Measurements from ENCODE around the gene SIX4. TPM values are rescaled to one million over a fixed set of nuclear protein-coding genes. Genes with fewer than 3 reads are reported as not detected.

The SIX4 gene
- total RNA-seq, result 0.31 TPM

GRCh38 chr14:60723907-60724618 is at the start of gene SIX4:
SIX4 (minus strand) TSS chr14:60724351; CDS start chr14:60724074, 277 bp downstream.

GRCh38 chr14:60734465-60735242 is 10.5 kb upstream of the SIX4 start, which contains the start of gene MNAT1:
MNAT1 (plus strand) TSS chr14:60734761; CDS start chr14:60734863, 102 bp downstream.

Other genes starting within 250 kb of the SIX4 start
- gene C14orf39, start 238.3 kb downstream of the SIX4 start, total RNA-seq, result not detected
- not detected for gene SIX6, start 215.2 kb downstream of the SIX4 start, total RNA-seq
- 0.31 TPM for gene SIX1, start 74.9 kb downstream of the SIX4 start, total RNA-seq
- 111 TPM for gene MNAT1, start 10.4 kb upstream of the SIX4 start, total RNA-seq